Thyroid gland (tissue), 4 donors: ENCODE data around the gene ZNF519.
"Not testable (repeated sequence)": the region's sequence is repeated elsewhere in the genome, so short reads cannot be mapped to it uniquely, and the experiment has no call there.

ENCODE experiments used
- POLR2A ChIP-seq, 2 donors: fragments of 450-650 bp; IDR thresholded peaks; one replicate each; pipeline ENCODE4 v1.6.1; 2017; ENCODE audit warnings: antibody characterized with exemption in 2 of 2, mild to moderate bottlenecking in 2 of 2, moderate library complexity in 1 of 2
- TF ChIP-seq, protein P1 (sequence below), 6 experiments: fragments of 200-600 bp in 3 of 6; fragments of 450-650 bp in 3 of 6; sonication (generic) in 3 of 6; IDR thresholded peaks; one replicate each; pipeline ENCODE4 v1.5.1; 2016 to 2019; ENCODE audit warnings: antibody characterized with exemption in 6 of 6, mild to moderate bottlenecking in 2 of 6, inconsistent platforms in 1 of 6, moderate library complexity in 1 of 6

DNA sequence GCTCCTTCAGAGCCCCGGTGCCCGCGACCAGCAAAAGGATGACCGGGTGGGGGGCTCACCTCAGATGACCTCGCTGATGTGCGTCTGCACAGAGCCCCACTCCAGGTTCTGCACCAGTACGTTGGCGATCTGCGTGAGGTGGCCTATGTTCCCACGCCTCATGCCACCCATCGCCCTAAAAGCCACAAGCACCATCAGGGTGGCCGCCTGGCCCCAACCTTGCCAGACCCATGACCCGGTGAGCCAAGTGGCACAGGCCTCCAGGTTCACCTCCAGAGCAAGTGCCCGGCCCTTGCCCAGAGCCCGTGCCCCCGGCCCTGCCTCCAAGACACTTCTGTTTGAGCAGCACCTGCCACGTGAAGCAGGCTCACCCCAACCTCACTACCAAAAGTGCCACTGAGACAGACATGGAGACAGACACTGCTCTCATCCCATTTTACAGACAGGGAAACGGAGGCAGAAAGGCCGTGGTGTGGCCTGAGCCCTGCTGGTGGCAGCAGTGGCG, 17.7 kb upstream of the ZNF519 start:
- not testable (repeated sequence) for TF ChIP-seq POLR2A (IDR thresholded peaks at IDR 0.05)
- TF ChIP-seq, protein P1, sequence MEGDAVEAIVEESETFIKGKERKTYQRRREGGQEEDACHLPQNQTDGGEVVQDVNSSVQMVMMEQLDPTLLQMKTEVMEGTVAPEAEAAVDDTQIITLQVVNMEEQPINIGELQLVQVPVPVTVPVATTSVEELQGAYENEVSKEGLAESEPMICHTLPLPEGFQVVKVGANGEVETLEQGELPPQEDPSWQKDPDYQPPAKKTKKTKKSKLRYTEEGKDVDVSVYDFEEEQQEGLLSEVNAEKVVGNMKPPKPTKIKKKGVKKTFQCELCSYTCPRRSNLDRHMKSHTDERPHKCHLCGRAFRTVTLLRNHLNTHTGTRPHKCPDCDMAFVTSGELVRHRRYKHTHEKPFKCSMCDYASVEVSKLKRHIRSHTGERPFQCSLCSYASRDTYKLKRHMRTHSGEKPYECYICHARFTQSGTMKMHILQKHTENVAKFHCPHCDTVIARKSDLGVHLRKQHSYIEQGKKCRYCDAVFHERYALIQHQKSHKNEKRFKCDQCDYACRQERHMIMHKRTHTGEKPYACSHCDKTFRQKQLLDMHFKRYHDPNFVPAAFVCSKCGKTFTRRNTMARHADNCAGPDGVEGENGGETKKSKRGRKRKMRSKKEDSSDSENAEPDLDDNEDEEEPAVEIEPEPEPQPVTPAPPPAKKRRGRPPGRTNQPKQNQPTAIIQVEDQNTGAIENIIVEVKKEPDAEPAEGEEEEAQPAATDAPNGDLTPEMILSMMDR (IDR thresholded peaks at IDR 0.05), result not testable (repeated sequence)
